GM04504 (cell line): Measurements from ENCODE around the gene HDAC4.

Experiments
- DNase-seq: peaks from one replicate; pipeline ENCODE4 v3.0.0-alpha.2; 2012; ENCODE audit warnings: low read depth

HDAC4 gene

DNA sequence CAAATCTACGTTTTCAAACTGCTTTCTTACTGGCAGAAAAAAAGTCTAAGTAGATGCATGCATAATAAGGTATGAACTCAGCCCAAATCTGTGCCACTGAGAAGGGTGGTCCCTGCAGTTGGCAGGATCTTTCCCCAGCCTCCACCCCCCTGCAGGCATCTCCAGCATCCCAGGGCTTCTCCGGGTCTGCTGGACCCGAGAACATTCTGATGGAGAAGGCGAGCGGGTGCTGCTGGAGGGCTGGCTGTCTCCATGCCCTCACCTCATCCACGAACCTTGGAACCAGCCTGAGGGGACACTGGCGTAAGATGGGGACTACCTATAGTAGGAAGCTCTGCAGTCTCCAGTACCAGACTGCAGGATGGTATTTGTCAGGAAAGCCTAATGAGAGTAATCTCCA is 198.9 kb downstream of the HDAC4 start:
- DNase-seq = no peak

GRCh38 chr2:239201531-239201876 is 199.3 kb downstream of the HDAC4 start:
- DNase-seq = no peak

- no peak for DNase-seq
Observed at GRCh38 chr2:239200646-239201530, 199.9 kb downstream of the HDAC4 start.

DNA sequence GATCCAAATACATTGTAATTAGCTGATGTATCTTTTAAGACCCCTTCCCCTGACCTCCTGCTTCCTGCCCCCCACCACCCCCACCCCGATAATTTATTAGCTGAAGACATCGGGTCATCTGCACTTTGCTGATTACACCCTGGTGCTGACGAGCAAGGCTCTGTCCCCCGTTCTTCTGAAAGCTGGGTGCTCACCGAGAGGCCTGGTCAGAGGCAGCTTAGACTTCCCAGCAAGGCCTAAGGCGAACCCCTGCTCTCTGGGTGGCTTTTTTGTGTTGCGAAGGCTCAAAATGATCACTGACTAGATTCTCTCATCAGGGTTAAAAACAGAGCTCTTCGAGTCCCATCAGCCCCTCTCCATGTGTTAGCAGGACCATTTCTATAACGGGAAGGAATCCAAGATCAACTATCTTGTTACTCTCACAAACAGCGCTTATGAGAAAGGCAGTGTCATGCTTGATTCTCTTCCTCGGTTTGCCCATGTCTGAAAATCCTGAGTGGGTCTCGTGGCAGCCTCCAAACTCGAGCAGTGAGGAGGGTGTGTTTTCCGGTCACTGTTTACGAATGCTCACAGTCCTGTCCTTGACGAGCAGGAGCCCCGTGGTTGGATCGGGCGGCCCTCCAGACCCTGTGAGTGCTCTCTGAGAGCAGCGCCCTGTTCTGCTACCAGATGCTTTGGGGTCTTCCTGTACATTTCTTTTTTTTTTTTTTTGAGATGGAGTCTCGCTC is 201.6 kb downstream of the HDAC4 start:
- DNase-seq = peak; percentile 26

DNA sequence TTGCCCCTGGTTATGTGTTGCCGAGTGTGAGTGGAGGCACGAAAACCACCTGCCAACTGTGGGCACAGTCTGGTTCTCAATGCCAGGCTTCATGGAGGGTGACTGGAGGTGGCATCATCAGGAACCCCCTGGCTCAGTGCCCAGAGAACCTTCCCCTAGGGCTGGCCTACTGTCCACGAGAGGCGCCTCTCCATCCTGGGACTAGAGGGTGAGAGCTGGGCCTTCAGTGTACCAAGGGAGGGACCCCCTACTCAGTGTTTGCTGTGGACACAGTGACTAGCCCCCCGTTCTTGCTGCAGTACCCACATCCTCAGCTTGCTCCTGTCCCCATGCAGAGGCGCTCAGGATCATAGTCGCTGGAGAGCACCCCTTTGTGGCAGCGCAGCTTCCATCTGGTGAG is 202.6 kb downstream of the HDAC4 start:
- no peak for DNase-seq

GRCh38 chr2:239197146-239197545 is 203.7 kb downstream of the HDAC4 start:
- no peak for DNase-seq

- no peak for DNase-seq
Observed at GRCh38 chr2:239196474-239197021, 204.3 kb downstream of the HDAC4 start.

GRCh38 chr2:239195992-239196391 is 204.8 kb downstream of the HDAC4 start:
- no peak for DNase-seq

DNA sequence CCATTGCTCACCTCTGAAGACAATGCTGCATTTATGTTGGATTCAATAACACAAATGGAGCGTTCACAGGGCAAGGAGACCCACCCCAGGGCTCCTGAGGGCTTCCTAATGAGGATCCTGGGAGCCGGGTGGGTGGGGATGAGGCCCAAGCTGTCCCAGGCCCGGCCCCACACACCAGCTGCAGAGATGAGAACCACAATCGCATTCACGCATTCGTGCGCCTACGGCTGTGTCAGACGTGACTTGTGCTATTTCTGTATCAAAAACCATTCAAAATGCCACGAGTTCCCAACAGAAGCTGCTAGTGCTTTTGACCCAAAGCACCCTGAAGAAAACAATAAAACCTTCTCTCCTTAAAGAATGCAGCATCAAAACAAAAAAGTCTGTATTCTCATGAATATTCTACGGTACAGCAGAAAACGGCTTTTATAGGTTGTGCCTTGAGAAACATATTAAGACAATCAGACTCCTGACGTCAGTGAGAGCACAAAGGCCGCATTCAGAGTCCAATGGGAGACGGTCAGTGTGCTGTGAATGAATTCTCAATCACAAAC is 205.4 kb downstream of the HDAC4 start:
- no peak for DNase-seq

GRCh38 chr2:239194731-239195317 is 206.0 kb downstream of the HDAC4 start:
- no peak for DNase-seq

GRCh38 chr2:239193925-239194677 is 206.7 kb downstream of the HDAC4 start:
- no peak for DNase-seq

DNA sequence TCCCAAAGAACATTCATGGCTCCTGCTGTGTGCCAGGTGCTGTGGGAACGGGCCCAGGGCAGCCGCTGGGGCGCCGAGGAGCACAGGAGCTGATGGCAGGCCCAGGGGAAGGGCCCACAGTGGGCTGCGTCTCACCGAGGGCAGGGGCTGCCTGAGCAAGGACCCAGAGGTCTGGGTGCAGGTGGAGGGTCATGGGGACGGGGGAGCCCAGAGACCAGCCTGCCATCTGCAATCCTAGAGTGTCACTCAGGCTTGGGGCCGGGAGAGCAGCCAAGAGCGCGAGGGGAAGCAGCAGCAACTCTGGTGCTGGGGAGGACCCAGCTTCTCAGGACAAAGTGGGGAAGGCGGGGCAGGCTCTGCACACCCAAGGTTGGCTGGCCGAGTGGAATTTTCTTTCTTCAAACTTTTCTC is 207.4 kb downstream of the HDAC4 start:
- DNase-seq = no peak

DNA sequence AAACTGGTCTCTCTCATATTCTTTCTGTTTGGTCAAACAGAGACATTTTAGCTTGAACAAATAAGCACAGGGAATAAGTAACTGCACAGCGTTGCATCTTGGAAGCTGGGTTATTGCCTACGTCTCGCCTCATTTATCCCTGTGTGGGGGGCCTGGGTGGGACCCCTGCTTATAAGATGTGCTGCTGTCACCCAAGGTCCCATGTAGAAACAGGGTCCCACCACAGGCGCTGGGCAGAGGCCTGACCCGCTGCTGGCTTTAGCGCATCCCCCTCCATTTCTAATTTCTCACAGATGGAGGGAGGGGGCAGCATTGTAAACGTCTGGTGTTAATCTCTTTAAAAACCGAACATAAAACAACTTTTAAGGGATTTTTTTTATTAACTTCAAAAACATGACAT is 207.8 kb downstream of the HDAC4 start:
- DNase-seq = no peak

DNA sequence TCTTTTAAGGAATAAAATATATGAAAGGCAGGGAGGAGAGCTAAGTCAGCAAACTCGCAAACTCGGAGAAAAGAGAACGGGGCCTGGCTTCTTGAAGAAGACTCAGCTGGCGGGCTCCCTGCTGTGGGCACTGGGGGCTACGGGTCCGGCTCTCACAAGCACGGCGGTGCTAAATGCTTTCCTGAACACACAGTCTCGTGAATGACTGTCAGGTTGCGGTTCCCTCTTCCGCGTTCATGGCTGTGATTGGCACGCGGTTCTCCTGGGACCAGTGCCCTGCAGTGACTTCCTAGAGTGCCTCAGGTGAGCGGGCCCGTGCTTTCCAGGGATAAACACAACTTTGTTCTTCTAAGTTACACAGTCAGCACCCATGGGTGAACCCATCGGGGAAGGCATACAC is 208.4 kb downstream of the HDAC4 start:
- DNase-seq = no peak

GRCh38 chr2:239190921-239191885 is 209.6 kb downstream of the HDAC4 start:
- no peak for DNase-seq

DNA sequence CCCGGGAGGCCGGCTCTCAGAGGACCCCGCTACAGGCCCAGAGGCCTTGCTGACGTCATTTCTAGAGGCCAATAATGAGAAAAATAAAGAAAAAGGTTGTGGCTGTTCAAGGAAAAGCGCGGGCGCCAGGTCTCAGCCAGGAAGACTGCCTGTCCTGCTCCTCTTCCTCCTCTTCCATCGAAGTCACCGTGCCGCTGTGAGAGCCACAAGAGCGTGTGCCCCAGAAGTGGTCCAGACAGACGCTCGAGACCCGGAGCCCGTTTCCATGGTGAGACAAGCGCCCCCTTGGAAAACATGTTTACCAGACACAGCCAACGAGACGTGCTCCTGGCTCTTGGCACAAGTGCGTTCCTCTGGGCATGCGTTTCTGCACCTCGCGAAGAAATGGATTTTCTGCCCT is 210.5 kb downstream of the HDAC4 start:
- no peak for DNase-seq

- no peak for DNase-seq
Observed at GRCh38 chr2:239189711-239190131, 211.1 kb downstream of the HDAC4 start.

DNA sequence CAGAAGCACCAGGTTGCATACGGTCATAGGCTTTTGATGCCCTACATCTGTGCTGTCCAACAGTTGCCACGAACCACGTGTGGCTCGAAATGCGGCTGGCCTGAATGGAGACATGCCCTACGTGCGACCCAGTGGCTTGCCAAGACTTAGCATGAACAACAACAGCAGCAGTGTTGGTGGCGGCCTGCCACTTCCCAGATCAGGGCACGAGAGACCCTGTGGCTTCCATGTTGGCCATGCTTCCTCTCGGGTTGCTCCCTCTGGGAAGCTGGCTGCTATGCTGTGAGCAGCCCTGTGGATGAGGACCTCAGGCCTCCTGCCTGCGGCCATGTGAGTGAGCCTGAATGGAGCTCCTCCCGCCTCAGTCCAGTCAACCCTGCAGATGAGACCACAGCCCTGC is 212.3 kb downstream of the HDAC4 start:
- no peak for DNase-seq

GRCh38 chr2:239187464-239188253 is 213.2 kb downstream of the HDAC4 start:
- DNase-seq = no peak
